ENCODE measurements around the gene USF1. TPM values are rescaled to one million over a fixed set of nuclear protein-coding genes. Genes with fewer than 3 reads are reported as not detected.

The USF1 gene
- polyA plus RNA-seq, 1 donor (not counting 4 experiments of a cell fraction or from before 2014, with no cell fraction given), result 31.6 TPM

GRCh38 chr1:161046605-161047228 is 940 bp upstream of the USF1 start:
- Histone ChIP-seq H3K9ac (ENCODE audit: control insufficient read depth, extremely low read depth, insufficient read depth, low read length) (peak overlapping the region; percentile 81), H3K9me3 (ENCODE audit: control insufficient read depth, low read depth, low read length) (peaks cover 9% of the 10 kb centered on the region), H3K4me3 (ENCODE audit: control insufficient read depth in 2 of 3, extremely low read depth in 1 of 3, insufficient read depth in 2 of 3, low read depth in 1 of 3, low read length in 3 of 3) (peak overlapping the region; percentile 64 to 88 (median 66)), H3K27me3 (ENCODE audit: control insufficient read depth, extremely low read depth, insufficient read depth, low read length) (no peaks in the 10 kb centered on the region), H3K9me1 (ENCODE audit: control insufficient read depth, extremely low read depth, insufficient read depth, low read length) (no peaks in the 10 kb centered on the region), H3K79me2 (ENCODE audit: control insufficient read depth, insufficient read depth, low read length) (peaks cover 13% of the 10 kb centered on the region), H3K27ac (ENCODE audit: control insufficient read depth, insufficient read depth, low read length) (peak overlapping the region; percentile 96), H3K4me2 (ENCODE audit: control insufficient read depth, extremely low read depth, insufficient read depth, low read depth, low read length) (peak overlapping the region; percentile 93), H3K36me3 (ENCODE audit: control insufficient read depth in 2 of 2, extremely low read depth in 1 of 2, insufficient read depth in 2 of 2, low read length in 2 of 2) (peaks cover 7 to 8% of the 10 kb centered on the region in 2 experiments), H4K20me1 (ENCODE audit: control insufficient read depth, extremely low read depth, insufficient read depth, low read length) (no peaks in the 10 kb centered on the region), H2AFZ (ENCODE audit: control insufficient read depth, low read length) (no peak overlapping the region), H3K4me1 (ENCODE audit: control insufficient read depth, extremely low read depth, insufficient read depth, low read length) (peaks cover 7% of the 10 kb centered on the region)
- no peak for TF ChIP-seq EZH2 (IDR thresholded peaks at IDR 0.05; ENCODE audit: low read length)
- FAIRE-seq (no peak), DNase-seq (ENCODE audit: low read depth, low spot score) (no peak)
- dilution Hi-C loops (cut with MboI; ENCODE audit: extremely low pct_ligation_motif_present, low sequenced_read_pairs), result no loop called here

- peaks cover 12 to 13% of the 10 kb centered on the region in 2 experiments for H3K36me3 ChIP-seq (ENCODE audit: control insufficient read depth in 2 of 2, extremely low read depth in 1 of 2, insufficient read depth in 2 of 2, low read length in 2 of 2)
- no peaks in the 10 kb centered on the region for H4K20me1 ChIP-seq (ENCODE audit: control insufficient read depth, extremely low read depth, insufficient read depth, low read length)
- H3K4me3 ChIP-seq (ENCODE audit: control insufficient read depth in 2 of 3, extremely low read depth in 1 of 3, insufficient read depth in 2 of 3, low read depth in 1 of 3, low read length in 3 of 3), result peak overlapping the region; percentile 64 to 88 (median 66)
- peaks cover 13% of the 10 kb centered on the region for H3K79me2 ChIP-seq (ENCODE audit: control insufficient read depth, insufficient read depth, low read length)
- peaks cover 9% of the 10 kb centered on the region for H3K9me3 ChIP-seq (ENCODE audit: control insufficient read depth, low read depth, low read length)
- H3K9me1 ChIP-seq (ENCODE audit: control insufficient read depth, extremely low read depth, insufficient read depth, low read length), result no peaks in the 10 kb centered on the region
- peak overlapping the region; percentile 64 for H2AFZ ChIP-seq (ENCODE audit: control insufficient read depth, low read length)
- H3K27ac ChIP-seq (ENCODE audit: control insufficient read depth, insufficient read depth, low read length), result peak overlapping the region; percentile 96
- peaks cover 7% of the 10 kb centered on the region for H3K4me1 ChIP-seq (ENCODE audit: control insufficient read depth, extremely low read depth, insufficient read depth, low read length)
- H3K4me2 ChIP-seq (ENCODE audit: control insufficient read depth, extremely low read depth, insufficient read depth, low read depth, low read length), result peak overlapping the region; percentile 89
- no peak for DNase-seq (ENCODE audit: low read depth, low spot score)
- peak; percentile 44 for FAIRE-seq
- dilution Hi-C loops (cut with MboI; ENCODE audit: extremely low pct_ligation_motif_present, low sequenced_read_pairs), result no loop called here
- TF ChIP-seq CTCF (optimal IDR thresholded peaks at IDR 0.05 in 1 of 3, IDR thresholded peaks at IDR 0.05 in 1 of 3, conservative IDR thresholded peaks at IDR 0.05 in 1 of 3; ENCODE audit: extremely low read depth in 1 of 3, insufficient read depth in 2 of 3, low read length in 3 of 3), result no peak
- TF ChIP-seq EZH2 (IDR thresholded peaks at IDR 0.05; ENCODE audit: low read length), result no peak
- peak overlapping the region; percentile 81 for H3K9ac ChIP-seq (ENCODE audit: control insufficient read depth, extremely low read depth, insufficient read depth, low read length)
- no peaks in the 10 kb centered on the region for H3K27me3 ChIP-seq (ENCODE audit: control insufficient read depth, extremely low read depth, insufficient read depth, low read length)
These were observed 655 bp downstream of the USF1 start for GRCh38 chr1:161044908-161045735.

Data from keratinocyte (primary cell).